Lower lobe of right lung (tissue), 2 donors: ENCODE results near the gene CAVIN4. TPM values are rescaled to one million over a fixed set of nuclear protein-coding genes. Genes with fewer than 3 reads are reported as not detected.

Experiments used
- ATAC-seq, 2 donors: fragments of 200-7000 bp; cut with Tn5 transposase; one replicate each; pipeline ENCODE4 v1.9.1; 2020 to 2022; ENCODE audit warnings: mild to moderate bottlenecking in 2 of 2, moderate library complexity in 2 of 2
- DNase-seq: peaks from one replicate; pipeline ENCODE4 v3.0.0-alpha.2; 2020
- H3K27ac ChIP-seq: fragments of 200-600 bp; one replicate; pipeline ENCODE4 v1.8.0; 2022
- H3K27me3 ChIP-seq: fragments of 200-600 bp; one replicate; pipeline ENCODE4 v1.8.0; 2022; ENCODE audit warnings: low read depth
- H3K36me3 ChIP-seq: fragments of 200-600 bp; one replicate; pipeline ENCODE4 v1.8.0; 2022; ENCODE audit warnings: mild to moderate bottlenecking
- H3K4me1 ChIP-seq: fragments of 200-600 bp; one replicate; pipeline ENCODE4 v1.8.0; 2022
- H3K4me3 ChIP-seq: fragments of 200-600 bp; one replicate; pipeline ENCODE4 v1.8.0; 2022; ENCODE audit warnings: mild to moderate bottlenecking
- H3K9me3 ChIP-seq: fragments of 200-600 bp; one replicate; pipeline ENCODE4 v1.8.0; 2022
- CTCF ChIP-seq: fragments of 200-600 bp; IDR thresholded peaks from one replicate; pipeline ENCODE4 v1.8.0; 2022; ENCODE audit warnings: antibody characterized with exemption, mild to moderate bottlenecking
- intact Hi-C: fragments of 100-400 bp; cut with DNase I; formaldehyde crosslinking; loops from one replicate; pipeline ENCODE4 v1.11.0; 2022
- total RNA-seq: library from RNA; stranded (reverse); fragmentation: NEBNext Ultra II Directional; extraction: Animal tissue kit (Norgen Biotek cat#: 25700); gene quantifications from one replicate; pipeline ENCODE4 v1.2.1, GENCODE V29; 2021
- donor health status: DM: no; HTN: yes; CAD: no; lungs with severe emphysema.

The CAVIN4 gene
- total RNA-seq, 1 donor from 2014 or later = 1.7 TPM

DNA sequence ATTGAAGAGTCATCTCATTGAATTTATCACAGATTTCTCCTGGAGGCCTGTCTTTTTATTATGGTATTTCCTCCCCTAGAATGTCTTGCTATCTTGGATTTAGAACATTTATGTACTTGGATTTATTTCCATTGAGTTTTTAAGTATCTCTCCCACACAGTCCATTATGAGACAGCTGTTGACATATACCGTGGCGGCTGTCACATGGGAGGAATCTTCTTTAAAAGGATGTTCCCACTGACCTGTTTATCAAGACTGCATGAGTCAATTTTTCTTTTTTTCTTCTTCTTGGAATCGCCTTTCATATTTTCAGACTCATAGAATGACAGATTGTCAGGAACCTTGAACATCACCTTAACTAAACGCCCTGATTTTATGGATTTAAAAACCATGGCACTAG, 2.9 kb upstream of the CAVIN4 start:
- Histone ChIP-seq H3K4me3 (no peak overlapping the region), H3K4me1 (no peaks in the 10 kb centered on the region), H3K27me3 (no peaks in the 10 kb centered on the region), H3K36me3 (no peaks in the 10 kb centered on the region), H3K9me3 (no peaks in the 10 kb centered on the region), H3K27ac (no peak overlapping the region)
- intact Hi-C loops = no loop called here
- ATAC-seq = no peak
- TF ChIP-seq CTCF = no peak
- DNase-seq = no peak

DNA sequence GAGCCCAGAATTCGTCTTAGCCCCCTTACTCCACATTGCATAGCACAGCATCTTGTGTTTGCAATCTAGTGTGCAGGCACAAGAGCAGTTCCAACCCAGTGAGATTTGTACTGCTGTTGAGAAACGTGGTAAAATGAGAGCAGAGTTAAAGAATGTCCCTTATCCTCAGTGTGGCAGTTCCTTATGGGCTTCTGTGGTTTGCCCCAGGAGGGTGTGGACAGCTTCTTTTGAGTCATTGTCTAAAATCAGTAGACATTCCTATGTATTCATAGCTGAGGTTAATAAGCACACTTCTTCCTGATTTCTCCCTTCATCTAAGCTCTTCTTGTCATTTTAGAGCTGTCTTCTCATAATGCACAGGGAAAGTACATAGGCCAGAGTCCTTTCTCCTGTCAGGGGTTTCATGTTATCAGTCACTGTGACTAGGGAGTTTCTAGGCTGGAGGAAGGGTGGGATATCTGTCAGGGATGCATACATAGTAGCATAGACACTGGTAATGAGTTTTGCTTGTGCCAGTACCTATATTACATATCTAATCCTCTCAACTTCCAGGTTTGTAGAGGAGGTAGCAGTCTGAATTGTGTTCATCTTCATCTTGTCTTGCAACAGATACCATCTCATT, 2.0 kb upstream of the CAVIN4 start:
- no peaks in the 10 kb centered on the region for H3K27me3 ChIP-seq
- no peak for ATAC-seq

DNA sequence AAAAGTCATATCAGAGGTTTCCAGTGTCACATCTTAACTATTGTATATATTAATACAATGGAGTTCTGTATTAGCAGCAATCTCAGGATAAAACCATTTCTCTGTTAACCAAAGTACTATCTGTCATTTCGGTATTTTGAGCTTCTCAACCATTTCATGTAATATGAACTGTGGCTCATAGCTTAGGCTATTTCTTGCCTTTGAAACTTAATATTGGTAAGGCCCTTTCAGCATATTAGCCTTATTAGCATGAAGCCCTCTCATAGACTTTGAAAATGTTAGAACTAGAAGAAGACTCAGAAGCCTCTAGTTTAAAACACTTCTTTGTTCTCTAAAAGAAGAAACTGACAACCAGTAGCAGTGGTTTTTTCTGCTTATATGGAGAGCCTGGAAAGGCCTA, 731 bp downstream of the CAVIN4 start:
- H3K27ac ChIP-seq = no peak overlapping the region
- intact Hi-C loops = no loop called here
- no peaks in the 10 kb centered on the region for H3K4me1 ChIP-seq
- TF ChIP-seq CTCF = no peak
- DNase-seq (no peak), ATAC-seq (no peak)
- H3K27me3 ChIP-seq = no peaks in the 10 kb centered on the region
- no peaks in the 10 kb centered on the region for H3K36me3 ChIP-seq
- H3K4me3 ChIP-seq = no peak overlapping the region
- no peaks in the 10 kb centered on the region for H3K9me3 ChIP-seq

More for the DNA sequence above, 2.0 kb upstream of the CAVIN4 start:
- no peaks in the 10 kb centered on the region for H3K9me3 ChIP-seq
- H3K36me3 ChIP-seq = no peaks in the 10 kb centered on the region
- no peak overlapping the region for H3K4me3 ChIP-seq
- TF ChIP-seq CTCF = no peak
- DNase-seq = no peak
- no peaks in the 10 kb centered on the region for H3K4me1 ChIP-seq
- H3K27ac ChIP-seq = no peak overlapping the region
- intact Hi-C loops = no loop called here

- TF ChIP-seq CTCF = no peak
- Histone ChIP-seq H3K36me3 (no peaks in the 10 kb centered on the region), H3K27ac (no peak overlapping the region), H3K9me3 (no peaks in the 10 kb centered on the region), H3K4me1 (no peaks in the 10 kb centered on the region), H3K4me3 (no peak overlapping the region), H3K27me3 (no peaks in the 10 kb centered on the region)
- ATAC-seq (no peak), DNase-seq (no peak)
- intact Hi-C loops = no loop called here
These were observed 1.8 kb downstream of the CAVIN4 start for GRCh38 chr9:100579665-100580064.

GRCh38 chr9:100580257-100580656, 2.4 kb downstream of the CAVIN4 start:
- H3K27me3 ChIP-seq = no peaks in the 10 kb centered on the region
- no peaks in the 10 kb centered on the region for H3K9me3 ChIP-seq
- TF ChIP-seq CTCF = no peak
- intact Hi-C loops = no loop called here
- no peak for ATAC-seq
- no peak overlapping the region for H3K4me3 ChIP-seq
- no peaks in the 10 kb centered on the region for H3K4me1 ChIP-seq
- DNase-seq = no peak
- no peaks in the 10 kb centered on the region for H3K36me3 ChIP-seq
- H3K27ac ChIP-seq = no peak overlapping the region
